ENCODE data around the gene NSUN5.
"Not testable (repeated sequence)": the region's sequence is repeated elsewhere in the genome, so short reads cannot be mapped to it uniquely, and the experiment has no call there.

NSUN5 gene

DNA sequence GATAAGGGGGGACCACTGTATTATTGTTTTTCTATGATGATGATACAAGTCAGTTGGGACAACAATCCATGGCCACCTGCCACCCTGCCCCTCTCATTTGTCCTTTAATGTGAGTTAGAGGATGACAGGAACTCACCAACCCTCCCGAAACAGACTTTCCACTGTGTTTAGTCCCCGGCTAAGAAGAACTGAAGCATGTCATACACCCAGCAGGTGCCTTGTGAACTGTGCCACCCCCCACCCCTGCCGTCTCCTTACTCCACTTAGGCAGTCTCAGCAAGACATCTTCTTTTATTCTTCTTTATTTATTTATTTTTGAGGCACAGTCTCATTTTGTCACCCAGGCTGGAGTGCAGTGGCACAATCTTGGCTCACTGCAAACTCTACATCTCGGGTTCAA, 40.8 kb downstream of the NSUN5 start:
- not testable (repeated sequence) for DNase-seq (ENCODE audit: low read depth)

DNA sequence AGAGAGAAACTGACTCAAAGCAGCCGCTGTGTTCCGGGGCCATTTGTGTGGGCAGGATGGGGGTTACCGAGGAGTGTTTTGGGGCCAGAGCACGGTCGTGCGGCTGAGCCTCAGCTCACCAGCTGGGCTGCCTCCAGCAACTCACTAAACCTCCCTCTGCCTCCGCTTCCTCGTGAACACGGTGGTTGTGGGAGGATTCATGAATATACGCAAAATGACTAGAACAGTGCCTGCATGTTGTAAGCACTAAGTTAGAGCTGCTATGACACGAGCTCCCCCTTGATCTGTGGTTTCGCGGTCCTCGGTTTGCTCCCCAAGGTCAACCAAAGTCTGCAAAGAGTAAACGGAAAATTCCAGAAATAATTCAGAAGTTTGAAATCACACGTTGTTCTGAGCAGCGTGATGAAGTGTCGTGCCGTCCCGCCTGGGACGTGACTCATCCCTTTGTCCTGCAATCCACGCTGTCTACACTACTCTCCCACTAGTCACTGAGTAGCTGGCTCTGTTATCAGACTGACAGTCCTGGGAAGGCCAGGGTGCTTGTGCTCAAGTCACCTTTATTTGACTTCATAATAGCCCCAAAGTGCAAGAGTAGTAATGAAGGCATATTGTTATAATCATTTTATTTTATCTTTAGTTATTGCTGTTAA, 41.8 kb downstream of the NSUN5 start:
- DNase-seq (ENCODE audit: low read depth): not testable (repeated sequence)

DNA sequence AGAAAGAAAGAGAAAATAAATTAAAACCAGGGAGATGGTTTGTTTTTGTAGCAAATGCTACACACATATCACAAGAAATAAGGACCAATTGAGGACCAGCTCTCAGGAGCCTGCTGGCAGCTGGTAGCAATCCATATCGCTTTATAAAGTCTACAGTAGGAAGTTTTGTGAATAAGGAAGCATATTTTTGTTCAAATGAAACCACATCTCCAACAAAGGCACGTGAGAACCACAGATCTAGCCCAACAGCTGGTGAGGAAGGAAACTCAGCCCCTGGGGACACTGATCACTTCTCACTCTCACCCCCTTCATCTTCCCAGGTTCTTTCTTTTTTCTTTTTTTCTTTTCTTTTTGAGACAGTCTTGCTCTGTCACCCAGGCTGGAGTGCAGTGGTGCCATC, 46.2 kb downstream of the NSUN5 start:
- not testable (repeated sequence) for DNase-seq (ENCODE audit: low read depth)
